ENCODE measurements around the gene C3orf18.

The C3orf18 gene

GRCh38 chr3:50570508-50571279, 3.1 kb upstream of the C3orf18 start:
- peaks cover 3% of the 10 kb centered on the region for H3K27me3 ChIP-seq (ENCODE audit: insufficient read depth, poor library complexity, severe bottlenecking)
- TF ChIP-seq REST (IDR thresholded peaks at IDR 0.05; ENCODE audit: insufficient replicate concordance, low read depth), result no peak
- TF ChIP-seq GABPA (IDR thresholded peaks at IDR 0.05; ENCODE audit: low read depth), result no peak
- no peak for TF ChIP-seq SPI1 (IDR thresholded peaks at IDR 0.05; ENCODE audit: borderline replicate concordance, low read depth)
- TF ChIP-seq POLR2AphosphoS5 (IDR thresholded peaks at IDR 0.05; ENCODE audit: low read depth), result no peak
- TF ChIP-seq, protein P1, sequence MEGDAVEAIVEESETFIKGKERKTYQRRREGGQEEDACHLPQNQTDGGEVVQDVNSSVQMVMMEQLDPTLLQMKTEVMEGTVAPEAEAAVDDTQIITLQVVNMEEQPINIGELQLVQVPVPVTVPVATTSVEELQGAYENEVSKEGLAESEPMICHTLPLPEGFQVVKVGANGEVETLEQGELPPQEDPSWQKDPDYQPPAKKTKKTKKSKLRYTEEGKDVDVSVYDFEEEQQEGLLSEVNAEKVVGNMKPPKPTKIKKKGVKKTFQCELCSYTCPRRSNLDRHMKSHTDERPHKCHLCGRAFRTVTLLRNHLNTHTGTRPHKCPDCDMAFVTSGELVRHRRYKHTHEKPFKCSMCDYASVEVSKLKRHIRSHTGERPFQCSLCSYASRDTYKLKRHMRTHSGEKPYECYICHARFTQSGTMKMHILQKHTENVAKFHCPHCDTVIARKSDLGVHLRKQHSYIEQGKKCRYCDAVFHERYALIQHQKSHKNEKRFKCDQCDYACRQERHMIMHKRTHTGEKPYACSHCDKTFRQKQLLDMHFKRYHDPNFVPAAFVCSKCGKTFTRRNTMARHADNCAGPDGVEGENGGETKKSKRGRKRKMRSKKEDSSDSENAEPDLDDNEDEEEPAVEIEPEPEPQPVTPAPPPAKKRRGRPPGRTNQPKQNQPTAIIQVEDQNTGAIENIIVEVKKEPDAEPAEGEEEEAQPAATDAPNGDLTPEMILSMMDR (IDR thresholded peaks at IDR 0.05; ENCODE audit: insufficient read depth, low read length), result no peak
- no peak overlapping the region for H3K4me3 ChIP-seq (replicated peaks; ENCODE audit: insufficient read depth, low read length)
- no peak for DNase-seq (ENCODE audit: low read depth in 1 of 2, low spot score in 1 of 2)
- no peak overlapping the region for H3K27ac ChIP-seq (replicated peaks)

GRCh38 chr3:50568947-50569749, 1.6 kb upstream of the C3orf18 start, which contains the start of gene HEMK1:
Gene HEMK1 (plus strand): TSS chr3:50569522. CDS start chr3:50571105, 1,583 bp downstream.
- peaks cover 3% of the 10 kb centered on the region for H3K27me3 ChIP-seq (ENCODE audit: insufficient read depth, poor library complexity, severe bottlenecking)
- TF ChIP-seq GABPA (IDR thresholded peaks at IDR 0.05; ENCODE audit: low read depth) (peak; percentile 97), POLR2AphosphoS5 (IDR thresholded peaks at IDR 0.05; ENCODE audit: low read depth) (peak; percentile 71), SPI1 (IDR thresholded peaks at IDR 0.05; ENCODE audit: borderline replicate concordance, low read depth) (no peak), REST (IDR thresholded peaks at IDR 0.05; ENCODE audit: insufficient replicate concordance, low read depth) (peak; percentile 49)
- TF ChIP-seq, protein P1 (IDR thresholded peaks at IDR 0.05; ENCODE audit: insufficient read depth, low read length), result no peak
- peak within 1 kb of the TSS; percentile 77 for H3K27ac ChIP-seq (replicated peaks)
- peak; percentile 81 to 97 for DNase-seq (ENCODE audit: low read depth in 1 of 2, low spot score in 1 of 2)
- peak within 1 kb of the TSS; percentile 93 for H3K4me3 ChIP-seq (replicated peaks; ENCODE audit: insufficient read depth, low read length)

GRCh38 chr3:50567011-50567385, 549 bp downstream of the C3orf18 start:
- no peak overlapping the region for H3K27ac ChIP-seq (replicated peaks)
- TF ChIP-seq POLR2AphosphoS5 (IDR thresholded peaks at IDR 0.05; ENCODE audit: low read depth) (no peak), REST (IDR thresholded peaks at IDR 0.05; ENCODE audit: insufficient replicate concordance, low read depth) (no peak), SPI1 (IDR thresholded peaks at IDR 0.05; ENCODE audit: borderline replicate concordance, low read depth) (no peak), GABPA (IDR thresholded peaks at IDR 0.05; ENCODE audit: low read depth) (no peak)
- TF ChIP-seq, protein P1 (IDR thresholded peaks at IDR 0.05; ENCODE audit: insufficient read depth, low read length), result no peak

More at GRCh38 chr3:50567011-50567385, 549 bp downstream of the C3orf18 start:
- Histone ChIP-seq H3K27me3 (ENCODE audit: insufficient read depth, poor library complexity, severe bottlenecking) (peaks cover 3% of the 10 kb centered on the region), H3K4me3 (replicated peaks; ENCODE audit: insufficient read depth, low read length) (no peak overlapping the region; the same call in 1 of the 2 replicates)
- DNase-seq (ENCODE audit: low read depth in 1 of 2, low spot score in 1 of 2), result no peak

Measured in HL-60 (cell line).